Measurements from ENCODE around the gene IL6ST.

The IL6ST gene

GRCh38 chr5:55920784-55921183 lies 74.0 kb downstream of the IL6ST start:
- Histone ChIP-seq H2AFZ (ENCODE audit: low read length, unreplicated experiment) (no peak overlapping the region), H3K27me3 (ENCODE audit: insufficient read depth, low read length) (no peaks in the 10 kb centered on the region), H3K36me3 (ENCODE audit: insufficient read depth, low read length) (no peaks in the 10 kb centered on the region), H3K79me2 (ENCODE audit: control insufficient read depth, insufficient read depth, low read length, unreplicated experiment) (no peaks in the 10 kb centered on the region), H3K4me3 (ENCODE audit: low read depth, low read length) (no peak overlapping the region), H3K27ac (ENCODE audit: low read depth, low read length) (no peak overlapping the region), H3K4me1 (ENCODE audit: control insufficient read depth, insufficient read depth, low read length, unreplicated experiment) (peaks cover 5% of the 10 kb centered on the region)

GRCh38 chr5:55919625-55920024 lies 75.1 kb downstream of the IL6ST start:
- H2AFZ ChIP-seq (ENCODE audit: low read length, unreplicated experiment), result no peak overlapping the region

GRCh38 chr5:55918087-55919035 lies 76.4 kb downstream of the IL6ST start:
- no peaks in the 10 kb centered on the region for H3K36me3 ChIP-seq (ENCODE audit: insufficient read depth, low read length)
- H2AFZ ChIP-seq (ENCODE audit: low read length, unreplicated experiment), result no peak overlapping the region
- H3K4me1 ChIP-seq (ENCODE audit: control insufficient read depth, insufficient read depth, low read length, unreplicated experiment), result peaks cover 1% of the 10 kb centered on the region
- H3K27ac ChIP-seq (ENCODE audit: low read depth, low read length), result no peak overlapping the region
- no peaks in the 10 kb centered on the region for H3K79me2 ChIP-seq (ENCODE audit: control insufficient read depth, insufficient read depth, low read length, unreplicated experiment)
- H3K4me3 ChIP-seq (ENCODE audit: low read depth, low read length), result no peak overlapping the region
- H3K27me3 ChIP-seq (ENCODE audit: insufficient read depth, low read length), result no peaks in the 10 kb centered on the region

More at GRCh38 chr5:55919625-55920024, 75.1 kb downstream of the IL6ST start:
- H3K27ac ChIP-seq (ENCODE audit: low read depth, low read length), result no peak overlapping the region
- H3K4me3 ChIP-seq (ENCODE audit: low read depth, low read length), result no peak overlapping the region
- no peaks in the 10 kb centered on the region for H3K36me3 ChIP-seq (ENCODE audit: insufficient read depth, low read length)
- peaks cover 5% of the 10 kb centered on the region for H3K4me1 ChIP-seq (ENCODE audit: control insufficient read depth, insufficient read depth, low read length, unreplicated experiment)
- H3K27me3 ChIP-seq (ENCODE audit: insufficient read depth, low read length), result no peaks in the 10 kb centered on the region
- no peaks in the 10 kb centered on the region for H3K79me2 ChIP-seq (ENCODE audit: control insufficient read depth, insufficient read depth, low read length, unreplicated experiment)

- H3K79me2 ChIP-seq (ENCODE audit: control insufficient read depth, insufficient read depth, low read length, unreplicated experiment), result no peaks in the 10 kb centered on the region
- H2AFZ ChIP-seq (ENCODE audit: low read length, unreplicated experiment), result no peak overlapping the region
- H3K36me3 ChIP-seq (ENCODE audit: insufficient read depth, low read length), result no peaks in the 10 kb centered on the region
- no peak overlapping the region for H3K27ac ChIP-seq (ENCODE audit: low read depth, low read length)
- no peaks in the 10 kb centered on the region for H3K27me3 ChIP-seq (ENCODE audit: insufficient read depth, low read length)
- H3K4me3 ChIP-seq (ENCODE audit: low read depth, low read length), result no peak overlapping the region
- H3K4me1 ChIP-seq (ENCODE audit: control insufficient read depth, insufficient read depth, low read length, unreplicated experiment), result no peaks in the 10 kb centered on the region
Observed at GRCh38 chr5:55917402-55918086, 77.2 kb downstream of the IL6ST start.

- H3K4me3 ChIP-seq (ENCODE audit: low read depth, low read length), result no peak overlapping the region
- H3K27ac ChIP-seq (ENCODE audit: low read depth, low read length), result no peak overlapping the region
- H3K27me3 ChIP-seq (ENCODE audit: insufficient read depth, low read length), result no peaks in the 10 kb centered on the region
- no peaks in the 10 kb centered on the region for H3K4me1 ChIP-seq (ENCODE audit: control insufficient read depth, insufficient read depth, low read length, unreplicated experiment)
- H3K79me2 ChIP-seq (ENCODE audit: control insufficient read depth, insufficient read depth, low read length, unreplicated experiment), result no peaks in the 10 kb centered on the region
- no peak overlapping the region for H2AFZ ChIP-seq (ENCODE audit: low read length, unreplicated experiment)
- H3K36me3 ChIP-seq (ENCODE audit: insufficient read depth, low read length), result no peaks in the 10 kb centered on the region
Observed at GRCh38 chr5:55916986-55917385, 77.8 kb downstream of the IL6ST start.

GRCh38 chr5:55915783-55916182 lies 79.0 kb downstream of the IL6ST start:
- Histone ChIP-seq H3K79me2 (ENCODE audit: control insufficient read depth, insufficient read depth, low read length, unreplicated experiment) (no peaks in the 10 kb centered on the region), H3K4me3 (ENCODE audit: low read depth, low read length) (no peak overlapping the region), H2AFZ (ENCODE audit: low read length, unreplicated experiment) (no peak overlapping the region), H3K4me1 (ENCODE audit: control insufficient read depth, insufficient read depth, low read length, unreplicated experiment) (no peaks in the 10 kb centered on the region), H3K27me3 (ENCODE audit: insufficient read depth, low read length) (no peaks in the 10 kb centered on the region), H3K27ac (ENCODE audit: low read depth, low read length) (no peak overlapping the region), H3K36me3 (ENCODE audit: insufficient read depth, low read length) (no peaks in the 10 kb centered on the region)

DNA sequence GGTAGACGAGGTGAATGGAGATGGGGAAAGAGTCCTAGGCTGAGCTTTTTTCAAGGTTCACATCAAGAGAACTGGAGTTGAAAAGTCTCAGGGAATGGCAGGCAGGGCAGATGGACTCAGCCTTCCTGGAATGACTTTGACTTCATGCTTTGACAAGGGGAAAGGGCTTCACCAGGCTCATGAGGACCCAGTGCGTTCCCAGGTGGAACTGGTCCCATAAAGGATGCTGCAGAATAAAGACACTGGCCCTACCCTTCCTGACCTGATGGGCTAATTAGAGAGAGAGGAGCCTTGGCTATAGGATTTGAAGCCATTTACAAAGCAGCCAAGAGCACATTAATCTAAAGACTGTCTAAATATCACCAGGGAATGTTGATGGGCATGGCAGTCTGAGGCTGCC lies 79.8 kb downstream of the IL6ST start:
- Histone ChIP-seq H3K27me3 (ENCODE audit: insufficient read depth, low read length) (no peaks in the 10 kb centered on the region), H3K27ac (ENCODE audit: low read depth, low read length) (no peak overlapping the region), H3K4me3 (ENCODE audit: low read depth, low read length) (no peak overlapping the region), H2AFZ (ENCODE audit: low read length, unreplicated experiment) (no peak overlapping the region), H3K4me1 (ENCODE audit: control insufficient read depth, insufficient read depth, low read length, unreplicated experiment) (no peaks in the 10 kb centered on the region), H3K36me3 (ENCODE audit: insufficient read depth, low read length) (no peaks in the 10 kb centered on the region), H3K79me2 (ENCODE audit: control insufficient read depth, insufficient read depth, low read length, unreplicated experiment) (no peaks in the 10 kb centered on the region)

DNA sequence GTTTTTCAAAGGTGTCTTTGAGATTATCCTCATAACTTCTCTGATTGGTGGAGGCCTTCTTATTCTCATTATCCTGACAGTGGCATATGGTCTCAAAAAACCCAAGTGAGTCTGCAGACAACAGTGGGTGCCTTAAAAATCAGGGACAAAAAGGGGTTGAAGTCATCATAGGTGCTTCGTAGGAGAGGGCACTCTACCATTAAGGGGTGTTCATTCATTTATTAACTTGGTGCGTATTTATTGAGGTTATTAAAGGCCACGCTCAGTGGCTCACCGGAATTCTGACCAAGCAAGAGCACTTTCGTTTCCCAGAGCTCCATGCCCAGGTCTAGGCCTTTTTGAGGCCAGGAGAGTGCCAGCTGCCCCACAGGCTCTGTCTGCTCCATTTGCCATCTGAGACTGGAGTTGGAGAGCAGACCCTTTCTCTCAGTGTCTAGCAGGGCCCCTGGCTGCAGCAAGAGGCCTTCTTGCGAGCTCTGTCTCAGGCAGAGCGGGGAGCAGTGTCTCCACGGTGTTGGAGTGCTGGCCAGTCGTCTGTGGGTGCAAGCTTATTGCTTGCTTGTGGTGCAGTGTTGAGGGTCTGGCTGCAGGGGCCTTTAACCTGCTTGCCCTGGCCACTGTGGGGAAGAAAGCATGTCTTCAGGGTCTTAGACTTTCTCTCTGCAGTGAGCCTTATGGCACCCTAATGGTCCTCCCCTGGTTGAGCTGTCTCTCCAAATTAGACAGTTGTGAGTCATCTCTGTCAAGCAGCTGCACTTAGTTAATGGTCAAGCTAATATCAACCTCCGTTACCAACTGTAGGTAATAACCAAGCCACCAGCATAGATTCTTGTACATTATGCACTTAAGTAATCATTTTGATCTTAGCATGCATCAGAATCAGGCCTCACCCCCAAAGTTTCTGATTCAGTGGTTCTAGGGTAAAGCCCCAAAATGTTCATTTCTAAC lies 81.0 kb downstream of the IL6ST start:
- Histone ChIP-seq H3K79me2 (ENCODE audit: control insufficient read depth, insufficient read depth, low read length, unreplicated experiment) (no peaks in the 10 kb centered on the region), H3K4me3 (ENCODE audit: low read depth, low read length) (no peak overlapping the region), H3K27me3 (ENCODE audit: insufficient read depth, low read length) (no peaks in the 10 kb centered on the region), H3K27ac (ENCODE audit: low read depth, low read length) (no peak overlapping the region), H3K36me3 (ENCODE audit: insufficient read depth, low read length) (no peaks in the 10 kb centered on the region), H2AFZ (ENCODE audit: low read length, unreplicated experiment) (no peak overlapping the region), H3K4me1 (ENCODE audit: control insufficient read depth, insufficient read depth, low read length, unreplicated experiment) (no peaks in the 10 kb centered on the region)

- Histone ChIP-seq H3K27me3 (ENCODE audit: insufficient read depth, low read length) (no peaks in the 10 kb centered on the region), H3K36me3 (ENCODE audit: insufficient read depth, low read length) (no peaks in the 10 kb centered on the region), H3K4me1 (ENCODE audit: control insufficient read depth, insufficient read depth, low read length, unreplicated experiment) (no peaks in the 10 kb centered on the region), H2AFZ (ENCODE audit: low read length, unreplicated experiment) (no peak overlapping the region), H3K27ac (ENCODE audit: low read depth, low read length) (no peak overlapping the region; the same call in 1 of the 2 replicates), H3K79me2 (ENCODE audit: control insufficient read depth, insufficient read depth, low read length, unreplicated experiment) (no peaks in the 10 kb centered on the region), H3K4me3 (ENCODE audit: low read depth, low read length) (no peak overlapping the region)
Observed at GRCh38 chr5:55911784-55912653, 82.7 kb downstream of the IL6ST start.
